GM12865 (cell line): ENCODE data around the gene FOSB.

Experiments
- DNase-seq: peaks from one replicate; pipeline ENCODE4 v3.0.0; 2010; ENCODE audit warnings: low read depth
- H3K4me3 ChIP-seq: 2 replicates; pipeline ENCODE4 v1.5.1; 2011; ENCODE audit warnings: mild to moderate bottlenecking, low read depth, low read length, control low read depth
- TF ChIP-seq, protein P1 (sequence below): IDR thresholded peaks from 2 replicates; pipeline ENCODE4 v1.5.1; 2011; ENCODE audit warnings: low read length, control low read depth, low read depth, inconsistent platforms; ENCODE audit not compliant: insufficient read depth; ENCODE audit errors: missing control alignments

Gene FOSB

DNA sequence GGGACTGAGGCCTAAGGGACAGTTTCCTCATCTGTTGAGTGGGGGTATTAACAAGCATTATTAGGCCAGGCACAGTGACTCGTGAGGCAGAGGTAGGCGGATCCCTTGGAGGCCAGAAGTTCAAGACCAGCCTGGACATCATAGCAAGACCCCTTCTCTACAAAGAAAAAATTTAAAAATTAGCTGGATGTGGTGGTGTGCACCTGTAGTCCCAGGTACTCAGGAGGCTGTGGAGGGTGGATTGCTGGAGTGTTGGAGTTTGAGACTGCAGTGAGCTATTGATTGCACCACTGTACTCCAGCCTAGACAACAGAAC, 11.3 kb upstream of the FOSB start:
- no peak overlapping the region for H3K4me3 ChIP-seq
- TF ChIP-seq, protein P1, sequence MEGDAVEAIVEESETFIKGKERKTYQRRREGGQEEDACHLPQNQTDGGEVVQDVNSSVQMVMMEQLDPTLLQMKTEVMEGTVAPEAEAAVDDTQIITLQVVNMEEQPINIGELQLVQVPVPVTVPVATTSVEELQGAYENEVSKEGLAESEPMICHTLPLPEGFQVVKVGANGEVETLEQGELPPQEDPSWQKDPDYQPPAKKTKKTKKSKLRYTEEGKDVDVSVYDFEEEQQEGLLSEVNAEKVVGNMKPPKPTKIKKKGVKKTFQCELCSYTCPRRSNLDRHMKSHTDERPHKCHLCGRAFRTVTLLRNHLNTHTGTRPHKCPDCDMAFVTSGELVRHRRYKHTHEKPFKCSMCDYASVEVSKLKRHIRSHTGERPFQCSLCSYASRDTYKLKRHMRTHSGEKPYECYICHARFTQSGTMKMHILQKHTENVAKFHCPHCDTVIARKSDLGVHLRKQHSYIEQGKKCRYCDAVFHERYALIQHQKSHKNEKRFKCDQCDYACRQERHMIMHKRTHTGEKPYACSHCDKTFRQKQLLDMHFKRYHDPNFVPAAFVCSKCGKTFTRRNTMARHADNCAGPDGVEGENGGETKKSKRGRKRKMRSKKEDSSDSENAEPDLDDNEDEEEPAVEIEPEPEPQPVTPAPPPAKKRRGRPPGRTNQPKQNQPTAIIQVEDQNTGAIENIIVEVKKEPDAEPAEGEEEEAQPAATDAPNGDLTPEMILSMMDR = no peak
- DNase-seq = no peak

DNA sequence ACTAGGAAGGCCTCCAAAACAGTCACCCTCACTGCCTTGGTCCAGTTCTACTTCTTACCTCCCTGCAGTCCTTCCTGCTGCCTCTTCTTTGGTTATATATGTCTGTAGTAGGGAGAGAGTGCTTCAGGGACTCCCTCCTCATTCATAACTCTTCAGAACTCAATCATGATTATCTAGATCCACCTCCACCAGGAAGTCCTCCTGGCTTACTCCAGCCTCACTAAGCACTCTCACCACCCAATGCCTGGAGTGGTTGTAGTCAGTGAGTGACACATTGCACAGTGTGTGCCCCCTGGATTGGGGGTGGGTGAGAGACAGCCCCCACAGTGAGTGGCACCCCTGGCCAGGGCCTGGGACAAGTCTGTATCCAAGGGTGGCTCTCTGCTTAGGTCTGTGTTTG, 10.0 kb upstream of the FOSB start:
- TF ChIP-seq, protein P1 = no peak
- no peak for DNase-seq

DNA sequence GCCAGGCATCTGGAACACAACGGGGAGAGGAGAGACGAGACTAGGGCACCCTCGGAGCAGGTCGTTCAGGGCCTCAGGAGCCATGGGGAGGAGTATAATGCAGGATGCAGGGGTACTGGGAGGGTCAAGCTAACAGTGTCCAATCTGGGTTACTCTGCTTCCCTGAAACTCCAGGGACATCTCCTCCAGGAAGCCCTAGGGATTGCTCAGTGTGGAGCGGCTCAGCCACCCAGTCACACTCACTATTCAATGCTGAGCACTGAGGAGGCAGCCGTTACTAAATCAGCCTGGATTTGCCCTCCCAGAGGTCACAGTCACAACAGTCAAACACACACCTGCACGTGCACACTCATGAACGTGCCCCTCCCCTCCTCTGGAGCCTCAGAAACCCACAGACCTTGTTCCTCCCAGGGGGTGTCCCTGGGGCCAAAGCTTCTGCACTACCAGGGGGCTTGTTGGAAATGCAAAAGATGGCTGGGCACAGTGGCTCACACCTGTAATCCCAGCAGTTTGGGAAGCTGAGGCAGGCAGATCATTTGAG, 6.9 kb upstream of the FOSB start:
- TF ChIP-seq, protein P1 = no peak
- H3K4me3 ChIP-seq = no peak overlapping the region
- DNase-seq = no peak

More for the DNA sequence above, 10.0 kb upstream of the FOSB start:
- no peak overlapping the region for H3K4me3 ChIP-seq

DNA sequence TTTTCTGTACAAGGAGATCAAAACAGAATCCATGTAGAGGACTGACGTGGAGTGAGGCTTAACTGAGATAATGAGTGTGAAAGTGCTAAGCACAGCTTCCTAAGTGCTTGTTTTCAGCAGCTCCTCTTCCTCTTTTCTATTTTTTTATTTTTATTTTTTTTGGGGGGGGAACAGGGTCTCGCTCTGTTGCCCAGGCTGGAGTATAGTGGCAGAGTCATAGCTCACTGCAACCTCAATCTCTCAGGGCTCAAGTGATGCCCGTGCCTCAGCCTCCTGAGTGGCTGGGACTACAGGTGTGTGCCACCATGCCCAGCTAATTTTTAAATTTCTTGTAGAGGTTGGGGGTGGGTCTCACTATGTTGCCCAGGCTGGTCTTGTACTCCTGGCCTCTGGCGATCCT, 5.6 kb upstream of the FOSB start:
- TF ChIP-seq, protein P1 = no peak
- no peak overlapping the region for H3K4me3 ChIP-seq
- DNase-seq = no peak

DNA sequence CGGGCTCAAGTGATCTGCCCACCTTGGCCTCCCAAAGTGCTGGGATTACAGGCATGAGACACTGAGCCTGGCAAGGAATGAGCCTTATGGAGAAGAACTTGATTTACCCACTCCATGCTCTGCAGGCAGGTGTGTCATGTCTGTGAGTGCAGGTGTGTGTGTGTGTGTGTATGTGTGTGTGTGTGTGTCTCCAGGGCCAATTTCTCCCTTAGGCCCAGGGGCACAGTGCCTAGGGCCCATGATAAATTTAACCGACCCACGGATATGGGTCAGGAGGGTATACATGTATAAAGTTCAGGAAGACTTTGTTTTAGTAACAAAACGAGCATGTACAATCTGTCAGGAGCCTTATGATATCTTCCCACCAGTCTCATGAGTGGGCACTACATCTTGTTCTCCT, 4.6 kb upstream of the FOSB start:
- TF ChIP-seq, protein P1 = no peak
- no peak overlapping the region for H3K4me3 ChIP-seq
- no peak for DNase-seq

DNA sequence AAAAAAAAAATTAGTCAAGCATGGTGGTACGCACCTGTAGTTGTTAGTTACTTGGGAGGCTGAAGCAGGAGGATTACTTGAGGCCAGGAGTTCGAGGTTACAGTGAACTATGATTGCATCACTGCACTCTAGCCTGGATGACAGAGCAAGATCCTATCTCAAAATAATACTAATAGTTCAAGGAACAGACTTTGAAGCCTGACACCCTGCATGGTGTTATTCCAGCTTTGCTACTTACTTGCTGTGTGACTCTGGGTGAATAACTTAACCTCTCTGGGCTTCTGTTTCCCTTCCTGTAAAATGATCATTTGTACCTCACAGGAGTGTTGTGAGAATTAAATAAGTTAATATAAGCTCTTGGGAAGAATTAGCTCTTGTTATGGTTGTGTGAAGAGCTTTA, 3.5 kb upstream of the FOSB start:
- TF ChIP-seq, protein P1 = no peak
- H3K4me3 ChIP-seq = no peak overlapping the region
- no peak for DNase-seq

DNA sequence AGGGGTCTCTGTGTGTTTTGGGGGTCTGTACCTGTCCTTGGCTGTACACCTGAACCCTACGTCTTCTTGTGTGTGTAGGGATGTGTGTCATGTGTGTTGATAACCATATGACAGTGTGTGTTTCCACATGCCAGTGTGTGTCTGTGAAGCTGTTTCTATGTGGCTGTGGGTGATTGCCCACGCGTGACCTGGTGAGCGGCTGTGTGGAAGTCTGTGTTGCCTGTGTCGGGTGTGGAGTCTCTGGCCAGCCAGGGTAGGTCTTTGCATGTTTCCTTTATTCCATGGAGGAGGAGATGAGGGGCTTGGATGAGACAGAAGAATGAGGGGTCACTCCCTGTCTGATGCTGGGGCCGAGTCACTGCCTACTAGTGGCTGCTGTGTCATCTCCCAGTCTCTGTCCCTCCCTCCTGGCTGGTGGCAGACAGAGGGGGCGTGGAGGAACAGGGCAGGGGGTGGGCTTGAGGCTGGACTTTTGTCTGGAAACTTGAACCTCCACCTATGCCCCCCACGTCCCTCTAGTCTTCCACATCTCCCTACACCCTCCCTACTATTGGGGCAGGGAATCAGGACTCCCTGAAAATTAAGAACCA, 2.8 kb upstream of the FOSB start:
- no peak overlapping the region for H3K4me3 ChIP-seq
- TF ChIP-seq, protein P1 = no peak
- DNase-seq = no peak
